NCI-H2107 treated with DMSO at 0.1 percent for 48 hours (cell line): ENCODE measurements around the gene SETBP1.

ENCODE experiments used
- DNase-seq: peaks from one replicate; lab custom pipeline; 2025; ENCODE audit not compliant: unreplicated experiment; lab: John Stamatoyannopoulos, UW

The SETBP1 gene

GRCh38 chr18:44680273-44681075 is at the start of gene SETBP1:
TSS of gene SETBP1 (plus strand) at chr18:44680888. CDS start at chr18:44701347, 20,459 bp downstream.
- peak; percentile 80 for DNase-seq

- no peak for DNase-seq
Observed at GRCh38 chr18:44632469-44633145, 48.1 kb upstream of the SETBP1 start.

- no peak for DNase-seq
Observed at GRCh38 chr18:44635546-44635945, 45.1 kb upstream of the SETBP1 start.

- DNase-seq, result no peak
Observed at GRCh38 chr18:44636241-44636640, 44.4 kb upstream of the SETBP1 start.

- no peak for DNase-seq
Observed at GRCh38 chr18:44637210-44638033, 43.3 kb upstream of the SETBP1 start.

GRCh38 chr18:44638034-44638540 is 42.6 kb upstream of the SETBP1 start:
- no peak for DNase-seq

- no peak for DNase-seq
Observed at GRCh38 chr18:44638811-44639210, 41.9 kb upstream of the SETBP1 start.

- DNase-seq, result no peak
Observed at GRCh38 chr18:44643004-44643403, 37.7 kb upstream of the SETBP1 start.

- no peak for DNase-seq
Observed at GRCh38 chr18:44651478-44651877, 29.2 kb upstream of the SETBP1 start.

- DNase-seq, result no peak
Observed at GRCh38 chr18:44651918-44652572, 28.6 kb upstream of the SETBP1 start.

- no peak for DNase-seq
Observed at GRCh38 chr18:44652722-44653121, 28.0 kb upstream of the SETBP1 start.

- no peak for DNase-seq
Observed at GRCh38 chr18:44654573-44654972, 26.1 kb upstream of the SETBP1 start.

- no peak for DNase-seq
Observed at GRCh38 chr18:44655435-44655834, 25.3 kb upstream of the SETBP1 start.

- no peak for DNase-seq
Observed at GRCh38 chr18:44659771-44660170, 20.9 kb upstream of the SETBP1 start.

GRCh38 chr18:44668270-44668975 is 12.3 kb upstream of the SETBP1 start:
- DNase-seq, result no peak

- no peak for DNase-seq
Observed at GRCh38 chr18:44671914-44672313, 8.8 kb upstream of the SETBP1 start.

GRCh38 chr18:44672506-44672905 is 8.2 kb upstream of the SETBP1 start:
- no peak for DNase-seq

GRCh38 chr18:44673256-44673880 is 7.3 kb upstream of the SETBP1 start:
- no peak for DNase-seq

GRCh38 chr18:44677933-44678332 is 2.8 kb upstream of the SETBP1 start:
- DNase-seq, result no peak

GRCh38 chr18:44678725-44679055 is 2.0 kb upstream of the SETBP1 start:
- no peak for DNase-seq
